Astrocyte (in vitro differentiated cells and primary cell): ENCODE data around the gene CACNG1. TPM values are rescaled to one million over a fixed set of nuclear protein-coding genes. Genes with fewer than 3 reads are reported as not detected.

Experiments
- DNase-seq: peaks from one replicate; pipeline ENCODE4 v3.0.0-alpha.2; 2010; ENCODE audit warnings: low read depth
- FAIRE-seq: peaks from 2 replicates; lab custom pipeline; 2011; peaks lifted over from hg19 to GRCh38; lab: Jason Lieb, UNC
- H2AFZ ChIP-seq: 2 replicates; pipeline ENCODE4 v1.6.0; 2012; ENCODE audit warnings: low read depth, low read length, inconsistent platforms
- H3K27ac ChIP-seq: 2 replicates; pipeline ENCODE4 v1.5.1; 2011; ENCODE audit warnings: low read depth, low read length, inconsistent platforms
- H3K27me3 ChIP-seq: 2 replicates; pipeline ENCODE4 v1.6.0; 2011; ENCODE audit warnings: low read length, inconsistent platforms; ENCODE audit not compliant: insufficient read depth
- H3K36me3 ChIP-seq: 2 replicates; pipeline ENCODE4 v1.5.1; 2011; ENCODE audit warnings: low read length, inconsistent platforms; ENCODE audit not compliant: insufficient read depth
- H3K4me1 ChIP-seq: 2 replicates; pipeline ENCODE4 v1.5.1; 2011; ENCODE audit warnings: low read length, inconsistent platforms; ENCODE audit not compliant: insufficient read depth
- H3K4me2 ChIP-seq: 2 replicates; pipeline ENCODE4 v1.6.0; 2012; ENCODE audit warnings: low read length, inconsistent platforms
- H3K4me3 ChIP-seq: 2 replicates; pipeline ENCODE4 v1.5.1; 2011; ENCODE audit warnings: low read depth, mild to moderate bottlenecking, low read length, inconsistent platforms; ENCODE audit not compliant: insufficient read depth
- H3K79me2 ChIP-seq: 2 replicates; pipeline ENCODE4 v1.6.0; 2012; ENCODE audit warnings: mild to moderate bottlenecking, low read length, inconsistent platforms; ENCODE audit not compliant: insufficient read depth
- H3K9ac ChIP-seq: 2 replicates; pipeline ENCODE4 v1.6.0; 2012; ENCODE audit warnings: mild to moderate bottlenecking, low read length, inconsistent platforms
- H3K9me3 ChIP-seq: 2 replicates; pipeline ENCODE4 v1.5.1; 2012; ENCODE audit warnings: low read depth, mild to moderate bottlenecking, low read length, inconsistent platforms; ENCODE audit not compliant: insufficient read depth
- H4K20me1 ChIP-seq: 2 replicates; pipeline ENCODE4 v1.6.0; 2012; ENCODE audit warnings: low read length, inconsistent platforms; ENCODE audit not compliant: insufficient read depth
- H3K27ac Mint-ChIP-seq: one replicate; pipeline ENCODE4 v1.8.0; 2021; ENCODE audit warnings: mild to moderate bottlenecking, mixed read lengths; ENCODE audit not compliant: unreplicated experiment
- H3K27me3 Mint-ChIP-seq: one replicate; pipeline ENCODE4 v1.8.0; 2021; ENCODE audit warnings: low read depth, mixed read lengths; ENCODE audit not compliant: unreplicated experiment
- H3K36me3 Mint-ChIP-seq: one replicate; pipeline ENCODE4 v1.8.0; 2021; ENCODE audit warnings: low read depth, mixed read lengths; ENCODE audit not compliant: unreplicated experiment
- H3K4me1 Mint-ChIP-seq: one replicate; pipeline ENCODE4 v1.8.0; 2021; ENCODE audit warnings: low read depth, mixed read lengths; ENCODE audit not compliant: unreplicated experiment
- H3K4me3 Mint-ChIP-seq: one replicate; pipeline ENCODE4 v1.8.0; 2021; ENCODE audit warnings: mild to moderate bottlenecking, moderate library complexity, mixed read lengths; ENCODE audit not compliant: unreplicated experiment
- H3K9me3 Mint-ChIP-seq: one replicate; pipeline ENCODE4 v1.8.0; 2021; ENCODE audit warnings: mild to moderate bottlenecking, mixed read lengths; ENCODE audit not compliant: unreplicated experiment
- EZH2 ChIP-seq: IDR thresholded peaks from 2 replicates; pipeline ENCODE4 v1.6.1; 2012; ENCODE audit warnings: mild to moderate bottlenecking, low read length, inconsistent platforms; ENCODE audit not compliant: insufficient read depth
- total RNA-seq: library from RNA; stranded (reverse); gene quantifications from 2 replicates; pipeline ENCODE4 v1.2.1, GENCODE V29; 2021
- TF ChIP-seq, protein P1 (sequence below): IDR thresholded peaks from 2 replicates; pipeline ENCODE4 v1.5.1; 2011; ENCODE audit warnings: low read depth, mild to moderate bottlenecking, inconsistent platforms, low read length, moderate library complexity; ENCODE audit not compliant: insufficient read depth

Gene CACNG1
- total RNA-seq, 1 donor from 2014 or later, result not detected

DNA sequence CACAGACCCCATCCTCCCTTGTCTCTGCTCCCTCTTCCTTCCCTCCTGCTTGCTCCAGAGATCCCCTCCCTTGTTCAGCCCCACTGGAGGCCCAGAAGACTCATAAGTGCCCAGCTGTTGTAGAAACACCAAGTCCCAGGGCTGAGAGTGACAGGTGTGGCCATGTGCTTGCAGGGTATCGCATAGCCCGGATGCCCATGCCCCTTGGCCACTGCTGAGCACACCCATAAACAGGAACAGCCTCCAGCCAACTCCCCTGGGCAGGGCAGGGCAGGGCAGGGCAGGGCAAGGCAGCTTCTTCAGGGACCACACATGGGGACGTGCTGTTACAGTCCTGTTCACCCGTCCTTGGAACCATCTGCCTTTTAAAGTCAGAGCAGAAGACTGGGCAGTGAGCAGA, 2.0 kb downstream of the CACNG1 start:
- Histone ChIP-seq H3K4me2 (no peak overlapping the region), H3K9ac (no peak overlapping the region), H3K27ac (no peak overlapping the region), H4K20me1 (no peaks in the 10 kb centered on the region), H3K79me2 (no peaks in the 10 kb centered on the region), H3K36me3 (no peaks in the 10 kb centered on the region), H3K9me3 (peaks cover 12% of the 10 kb centered on the region), H3K4me3 (no peak overlapping the region), H3K27me3 (no peaks in the 10 kb centered on the region), H2AFZ (no peak overlapping the region), H3K4me1 (no peaks in the 10 kb centered on the region)
- DNase-seq (no peak), FAIRE-seq (no peak)
- H3K9me3 Mint-ChIP-seq, result peaks cover 24% of the 10 kb centered on the region
- H3K27me3 Mint-ChIP-seq, result peaks cover 39% of the 10 kb centered on the region
- H3K4me1 Mint-ChIP-seq, result no peaks in the 10 kb centered on the region
- H3K4me3 Mint-ChIP-seq, result no peak overlapping the region
- TF ChIP-seq, protein P1, sequence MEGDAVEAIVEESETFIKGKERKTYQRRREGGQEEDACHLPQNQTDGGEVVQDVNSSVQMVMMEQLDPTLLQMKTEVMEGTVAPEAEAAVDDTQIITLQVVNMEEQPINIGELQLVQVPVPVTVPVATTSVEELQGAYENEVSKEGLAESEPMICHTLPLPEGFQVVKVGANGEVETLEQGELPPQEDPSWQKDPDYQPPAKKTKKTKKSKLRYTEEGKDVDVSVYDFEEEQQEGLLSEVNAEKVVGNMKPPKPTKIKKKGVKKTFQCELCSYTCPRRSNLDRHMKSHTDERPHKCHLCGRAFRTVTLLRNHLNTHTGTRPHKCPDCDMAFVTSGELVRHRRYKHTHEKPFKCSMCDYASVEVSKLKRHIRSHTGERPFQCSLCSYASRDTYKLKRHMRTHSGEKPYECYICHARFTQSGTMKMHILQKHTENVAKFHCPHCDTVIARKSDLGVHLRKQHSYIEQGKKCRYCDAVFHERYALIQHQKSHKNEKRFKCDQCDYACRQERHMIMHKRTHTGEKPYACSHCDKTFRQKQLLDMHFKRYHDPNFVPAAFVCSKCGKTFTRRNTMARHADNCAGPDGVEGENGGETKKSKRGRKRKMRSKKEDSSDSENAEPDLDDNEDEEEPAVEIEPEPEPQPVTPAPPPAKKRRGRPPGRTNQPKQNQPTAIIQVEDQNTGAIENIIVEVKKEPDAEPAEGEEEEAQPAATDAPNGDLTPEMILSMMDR, result no peak
- peaks cover 5% of the 10 kb centered on the region for H3K36me3 Mint-ChIP-seq
- H3K27ac Mint-ChIP-seq, result no peak overlapping the region

DNA sequence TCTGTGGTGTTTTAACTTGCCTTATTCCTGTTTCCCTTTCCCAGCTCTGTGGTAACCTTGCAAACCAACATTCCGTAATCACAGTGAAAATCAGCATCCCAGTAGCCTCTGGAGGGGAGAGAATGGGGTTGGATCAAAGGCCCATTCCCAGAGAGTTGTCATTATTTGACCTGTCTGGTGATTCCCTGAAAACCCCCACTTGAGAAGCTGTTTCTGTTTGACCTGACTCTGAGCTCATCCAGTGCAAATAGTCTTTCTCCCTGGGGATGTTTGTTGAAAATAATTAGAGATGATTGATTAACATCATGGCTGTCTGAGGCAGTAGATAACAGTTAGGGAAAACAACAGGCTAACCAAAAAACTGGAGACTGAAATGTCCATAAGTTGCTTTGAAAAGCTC, 3.0 kb downstream of the CACNG1 start:
- no peak overlapping the region for H3K27ac Mint-ChIP-seq
- Histone ChIP-seq H3K9me3 (peaks cover 12% of the 10 kb centered on the region), H3K27ac (no peak overlapping the region), H2AFZ (no peak overlapping the region), H3K27me3 (no peaks in the 10 kb centered on the region), H4K20me1 (no peaks in the 10 kb centered on the region), H3K4me3 (no peak overlapping the region), H3K79me2 (no peaks in the 10 kb centered on the region), H3K4me1 (no peaks in the 10 kb centered on the region), H3K9ac (no peak overlapping the region), H3K36me3 (no peaks in the 10 kb centered on the region), H3K4me2 (no peak overlapping the region)
- H3K9me3 Mint-ChIP-seq, result peaks cover 24% of the 10 kb centered on the region
- H3K36me3 Mint-ChIP-seq, result peaks cover 5% of the 10 kb centered on the region
- DNase-seq, result no peak
- no peak overlapping the region for H3K4me3 Mint-ChIP-seq
- no peaks in the 10 kb centered on the region for H3K4me1 Mint-ChIP-seq
- peaks cover 42% of the 10 kb centered on the region for H3K27me3 Mint-ChIP-seq
- no peak for FAIRE-seq
- no peak for TF ChIP-seq EZH2
- TF ChIP-seq, protein P1, result no peak

DNA sequence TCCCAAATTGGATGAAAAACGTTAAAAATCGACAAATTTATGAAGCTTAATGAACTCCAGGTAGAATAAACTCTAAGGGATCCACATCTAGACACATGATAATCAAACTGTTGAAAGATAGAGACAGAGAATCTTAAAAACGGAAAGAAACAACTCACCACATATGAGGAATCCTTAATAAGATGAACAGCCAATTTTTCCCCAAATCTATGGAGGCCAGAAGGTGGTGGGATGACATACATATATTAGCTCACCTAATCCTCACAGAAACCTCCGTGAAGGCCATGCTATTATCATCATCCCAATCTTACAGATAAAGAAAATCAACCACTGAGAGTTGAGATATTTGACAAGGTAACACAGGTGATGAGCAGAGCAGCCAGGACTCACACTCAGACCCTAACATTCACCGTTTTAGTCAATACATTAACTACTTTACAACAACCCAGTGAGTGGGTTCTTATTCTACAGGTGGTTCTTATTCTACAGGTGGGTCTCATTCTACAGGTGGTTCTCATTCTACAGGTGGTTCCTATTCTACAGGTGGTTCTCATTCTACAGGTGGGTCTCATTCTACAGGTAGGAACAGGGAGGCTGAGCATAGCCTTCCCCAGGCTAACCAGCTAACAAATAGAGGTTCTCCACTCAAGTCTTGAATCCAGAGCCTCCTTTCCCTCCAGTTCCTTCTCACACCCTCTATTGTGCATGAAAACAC, 4.8 kb downstream of the CACNG1 start:
- Histone ChIP-seq H3K27ac (no peak overlapping the region), H3K79me2 (no peaks in the 10 kb centered on the region), H4K20me1 (no peaks in the 10 kb centered on the region), H3K36me3 (no peaks in the 10 kb centered on the region), H3K4me3 (no peak overlapping the region), H2AFZ (no peak overlapping the region), H3K9ac (no peak overlapping the region), H3K4me1 (no peaks in the 10 kb centered on the region), H3K9me3 (peaks cover 12% of the 10 kb centered on the region), H3K4me2 (no peak overlapping the region), H3K27me3 (no peaks in the 10 kb centered on the region)
- H3K27ac Mint-ChIP-seq, result no peak overlapping the region
- no peak for FAIRE-seq
- H3K4me1 Mint-ChIP-seq, result no peaks in the 10 kb centered on the region
- H3K9me3 Mint-ChIP-seq, result peaks cover 24% of the 10 kb centered on the region
- no peak for DNase-seq
- peaks cover 5% of the 10 kb centered on the region for H3K36me3 Mint-ChIP-seq
- H3K27me3 Mint-ChIP-seq, result peaks cover 35% of the 10 kb centered on the region
- TF ChIP-seq EZH2, result no peak
- TF ChIP-seq, protein P1, result no peak
- no peak overlapping the region for H3K4me3 Mint-ChIP-seq
